ENCODE results near the gene IRF9.

IRF9 gene

GRCh38 chr14:24160850-24161804 lies at the start of gene IRF9:
TSS of gene IRF9 (plus strand) at chr14:24161265. CDS start at chr14:24162145, 880 bp downstream.
- Histone ChIP-seq H3K4me3 (ENCODE audit: low read depth in 1 of 2, low read length in 2 of 2) (peak within 1 kb of the TSS; percentile 82 to 99), H3K27me3 (ENCODE audit: low read depth, low read length) (no peaks in the 10 kb centered on the region), H3K4me1 (ENCODE audit: control insufficient read depth in 1 of 2, insufficient read depth in 2 of 2, low read length in 2 of 2) (peaks cover 22 to 24% of the 10 kb centered on the region in 2 donors), H3K9me3 (ENCODE audit: control insufficient read depth in 1 of 2, low read length in 2 of 2) (no peaks in the 10 kb centered on the region), H3K27ac (ENCODE audit: low read length) (peak within 1 kb of the TSS; percentile 99), H3K36me3 (ENCODE audit: control insufficient read depth in 1 of 2, insufficient read depth in 2 of 2, low read length in 2 of 2) (peaks cover 64 to 70% of the 10 kb centered on the region in 2 donors)

- Histone ChIP-seq H3K27ac (ENCODE audit: low read length) (peak overlapping the region; percentile 100), H3K36me3 (ENCODE audit: control insufficient read depth in 1 of 2, insufficient read depth in 2 of 2, low read length in 2 of 2) (peaks cover 12 to 25% of the 10 kb centered on the region in 2 donors), H3K27me3 (ENCODE audit: low read depth, low read length) (no peaks in the 10 kb centered on the region), H3K9me3 (ENCODE audit: control insufficient read depth in 1 of 2, low read length in 2 of 2) (no peaks in the 10 kb centered on the region), H3K4me3 (ENCODE audit: low read depth in 1 of 2, low read length in 2 of 2) (peak overlapping the region; percentile 87 to 89), H3K4me1 (ENCODE audit: control insufficient read depth in 1 of 2, insufficient read depth in 2 of 2, low read length in 2 of 2) (peaks cover 23 to 25% of the 10 kb centered on the region in 2 donors)
Measured at GRCh38 chr14:24113379-24113800, 47.7 kb upstream of the IRF9 start.

- Histone ChIP-seq H3K27me3 (ENCODE audit: low read depth, low read length) (no peaks in the 10 kb centered on the region), H3K4me3 (ENCODE audit: low read depth in 1 of 2, low read length in 2 of 2) (peak overlapping the region; percentile 87 to 89), H3K9me3 (ENCODE audit: control insufficient read depth in 1 of 2, low read length in 2 of 2) (no peaks in the 10 kb centered on the region), H3K4me1 (ENCODE audit: control insufficient read depth in 1 of 2, insufficient read depth in 2 of 2, low read length in 2 of 2) (peaks cover 18 to 21% of the 10 kb centered on the region in 2 donors), H3K36me3 (ENCODE audit: control insufficient read depth in 1 of 2, insufficient read depth in 2 of 2, low read length in 2 of 2) (peaks cover 18 to 31% of the 10 kb centered on the region in 2 donors), H3K27ac (ENCODE audit: low read length) (peak overlapping the region; percentile 100)
Measured at GRCh38 chr14:24113801-24114531, 47.1 kb upstream of the IRF9 start.

- no peaks in the 10 kb centered on the region for H3K27me3 ChIP-seq (ENCODE audit: low read depth, low read length)
- peak within 1 kb of the TSS; percentile 87 to 89 for H3K4me3 ChIP-seq (ENCODE audit: low read depth in 1 of 2, low read length in 2 of 2)
- H3K27ac ChIP-seq (ENCODE audit: low read length) = peak within 1 kb of the TSS; percentile 100
- H3K36me3 ChIP-seq (ENCODE audit: control insufficient read depth in 1 of 2, insufficient read depth in 2 of 2, low read length in 2 of 2) = peaks cover 26 to 39% of the 10 kb centered on the region in 2 donors
- H3K9me3 ChIP-seq (ENCODE audit: control insufficient read depth in 1 of 2, low read length in 2 of 2) = no peaks in the 10 kb centered on the region
- H3K4me1 ChIP-seq (ENCODE audit: control insufficient read depth in 1 of 2, insufficient read depth in 2 of 2, low read length in 2 of 2) = peaks cover 15 to 21% of the 10 kb centered on the region in 2 donors
Measured at GRCh38 chr14:24114532-24115421, 46.3 kb upstream of the IRF9 start, which contains the start of the genes DCAF11 and NRL. TSS of gene DCAF11 (plus strand) at chr14:24114777. CDS start at chr14:24115595, 818 bp downstream. TSS of gene NRL (minus strand) at chr14:24114949. CDS start at chr14:24082848, 32,101 bp downstream.

- H3K4me3 ChIP-seq (ENCODE audit: low read depth in 1 of 2, low read length in 2 of 2) = peak overlapping the region; percentile 87 to 89
- H3K27ac ChIP-seq (ENCODE audit: low read length) = peak overlapping the region; percentile 100
Measured at GRCh38 chr14:24115422-24116127, 45.5 kb upstream of the IRF9 start.

GRCh38 chr14:24116128-24116814 lies 44.8 kb upstream of the IRF9 start:
- Histone ChIP-seq H3K9me3 (ENCODE audit: control insufficient read depth in 1 of 2, low read length in 2 of 2) (no peaks in the 10 kb centered on the region), H3K36me3 (ENCODE audit: control insufficient read depth in 1 of 2, insufficient read depth in 2 of 2, low read length in 2 of 2) (peaks cover 35 to 47% of the 10 kb centered on the region in 2 donors), H3K27me3 (ENCODE audit: low read depth, low read length) (no peaks in the 10 kb centered on the region), H3K27ac (ENCODE audit: low read length) (peak overlapping the region; percentile 100), H3K4me1 (ENCODE audit: control insufficient read depth in 1 of 2, insufficient read depth in 2 of 2, low read length in 2 of 2) (peaks cover 15 to 21% of the 10 kb centered on the region in 2 donors), H3K4me3 (ENCODE audit: low read depth in 1 of 2, low read length in 2 of 2) (peak overlapping the region; percentile 87 to 89)

More at GRCh38 chr14:24115422-24116127, 45.5 kb upstream of the IRF9 start:
- peaks cover 15 to 21% of the 10 kb centered on the region in 2 donors for H3K4me1 ChIP-seq (ENCODE audit: control insufficient read depth in 1 of 2, insufficient read depth in 2 of 2, low read length in 2 of 2)
- no peaks in the 10 kb centered on the region for H3K9me3 ChIP-seq (ENCODE audit: control insufficient read depth in 1 of 2, low read length in 2 of 2)
- H3K27me3 ChIP-seq (ENCODE audit: low read depth, low read length) = no peaks in the 10 kb centered on the region
- H3K36me3 ChIP-seq (ENCODE audit: control insufficient read depth in 1 of 2, insufficient read depth in 2 of 2, low read length in 2 of 2) = peaks cover 28 to 41% of the 10 kb centered on the region in 2 donors

- Histone ChIP-seq H3K36me3 (ENCODE audit: control insufficient read depth in 1 of 2, insufficient read depth in 2 of 2, low read length in 2 of 2) (peaks cover 41 to 56% of the 10 kb centered on the region in 2 donors), H3K27me3 (ENCODE audit: low read depth, low read length) (no peaks in the 10 kb centered on the region), H3K9me3 (ENCODE audit: control insufficient read depth in 1 of 2, low read length in 2 of 2) (no peaks in the 10 kb centered on the region), H3K4me3 (ENCODE audit: low read depth in 1 of 2, low read length in 2 of 2) (no peak overlapping the region), H3K4me1 (ENCODE audit: control insufficient read depth in 1 of 2, insufficient read depth in 2 of 2, low read length in 2 of 2) (peaks cover 15 to 21% of the 10 kb centered on the region in 2 donors), H3K27ac (ENCODE audit: low read length) (no peak overlapping the region)
Measured at GRCh38 chr14:24117179-24117578, 43.9 kb upstream of the IRF9 start.

GRCh38 chr14:24119691-24120090 lies 41.4 kb upstream of the IRF9 start:
- no peaks in the 10 kb centered on the region for H3K9me3 ChIP-seq (ENCODE audit: control insufficient read depth in 1 of 2, low read length in 2 of 2)
- no peak overlapping the region for H3K27ac ChIP-seq (ENCODE audit: low read length)
- peaks cover 58 to 69% of the 10 kb centered on the region in 2 donors for H3K36me3 ChIP-seq (ENCODE audit: control insufficient read depth in 1 of 2, insufficient read depth in 2 of 2, low read length in 2 of 2)
- no peaks in the 10 kb centered on the region for H3K27me3 ChIP-seq (ENCODE audit: low read depth, low read length)
- H3K4me1 ChIP-seq (ENCODE audit: control insufficient read depth in 1 of 2, insufficient read depth in 2 of 2, low read length in 2 of 2) = peaks cover 11 to 14% of the 10 kb centered on the region in 2 donors
- H3K4me3 ChIP-seq (ENCODE audit: low read depth in 1 of 2, low read length in 2 of 2) = no peak overlapping the region

GRCh38 chr14:24121210-24121609 lies 39.9 kb upstream of the IRF9 start:
- Histone ChIP-seq H3K4me1 (ENCODE audit: control insufficient read depth in 1 of 2, insufficient read depth in 2 of 2, low read length in 2 of 2) (peaks cover 4% of the 10 kb centered on the region in 2 donors), H3K27me3 (ENCODE audit: low read depth, low read length) (no peaks in the 10 kb centered on the region), H3K36me3 (ENCODE audit: control insufficient read depth in 1 of 2, insufficient read depth in 2 of 2, low read length in 2 of 2) (peaks cover 58 to 67% of the 10 kb centered on the region in 2 donors), H3K27ac (ENCODE audit: low read length) (no peak overlapping the region), H3K4me3 (ENCODE audit: low read depth in 1 of 2, low read length in 2 of 2) (no peak overlapping the region), H3K9me3 (ENCODE audit: control insufficient read depth in 1 of 2, low read length in 2 of 2) (no peaks in the 10 kb centered on the region)
